NB4 (cell line): ENCODE results near the gene SLC26A8.

ENCODE experiments used
- CTCF ChIP-seq: IDR thresholded peaks from one replicate; pipeline ENCODE4 v1.5.1; 2012; ENCODE audit warnings: low read depth, low read length
- MAX ChIP-seq: IDR thresholded peaks from 2 replicates; pipeline ENCODE4 v1.6.1; 2011; ENCODE audit warnings: low read depth, low read length

DNA sequence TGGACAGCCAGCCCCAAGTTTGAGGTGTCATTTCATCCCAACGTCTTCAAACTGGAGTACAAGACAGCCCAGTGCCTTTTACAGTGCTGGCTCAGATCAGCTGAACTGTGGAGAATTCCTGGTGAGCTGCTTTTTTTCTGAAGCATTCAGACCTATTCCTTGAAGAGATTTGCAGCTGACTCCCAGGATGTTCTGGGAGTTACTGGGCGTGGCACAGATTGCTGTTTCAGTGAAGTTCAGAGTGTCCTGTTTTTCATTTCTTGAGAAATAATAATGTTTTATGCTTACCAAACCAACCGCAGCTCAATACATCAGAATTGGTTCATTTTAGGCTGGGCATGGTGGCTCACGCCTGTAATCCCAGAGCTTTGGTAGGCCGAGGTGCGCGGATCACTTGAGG is 70.1 kb downstream of the SLC26A8 start:
- TF ChIP-seq MAX, result no peak
- TF ChIP-seq CTCF, result no peak
